CD14-positive monocyte (primary cell): ENCODE measurements around the gene TEAD1. TPM values are rescaled to one million over a fixed set of nuclear protein-coding genes. Genes with fewer than 3 reads are reported as not detected.

Source experiments
- DNase-seq, 3 donors: peaks; one replicate each; pipeline ENCODE4 v3.0.0-alpha.2; 2011 to 2022
- H2AFZ ChIP-seq: 2 replicates; pipeline ENCODE4 v1.6.0; 2012; ENCODE audit warnings: mild to moderate bottlenecking, low read depth, low read length, inconsistent platforms; ENCODE audit not compliant: insufficient read depth, poor library complexity, severe bottlenecking
- H3K27ac ChIP-seq, 2 donors: 1 replicate in 1 of 2; 2 replicates in 1 of 2; pipeline ENCODE4 v1.5.1; 2012 to 2013; ENCODE audit warnings: low read length in 2 of 2, control low read depth in 1 of 2, inconsistent platforms in 1 of 2, low read depth in 1 of 2, mild to moderate bottlenecking in 1 of 2
- H3K27me3 ChIP-seq, 2 donors: one replicate each; pipeline versions ENCODE4 v1.6.0 to v1.6.1; 2011 to 2013; ENCODE audit warnings: low read length in 2 of 2; ENCODE audit not compliant: control insufficient read depth in 2 of 2, insufficient read depth in 2 of 2
- H3K36me3 ChIP-seq, 2 donors: replicated peaks in 1 of 2; 1 replicate in 1 of 2; 2 replicates in 1 of 2; pipeline versions ENCODE4 v1.5.1 to v1.6.1; 2012 to 2013; ENCODE audit warnings: low read length in 2 of 2, control low read depth in 1 of 2, inconsistent platforms in 1 of 2, mild to moderate bottlenecking in 1 of 2; ENCODE audit not compliant: insufficient read depth in 2 of 2, control insufficient read depth in 1 of 2
- H3K4me1 ChIP-seq, 2 donors: 1 replicate in 1 of 2; 2 replicates in 1 of 2; pipeline versions ENCODE4 v1.5.1 to v1.6.1; 2012 to 2013; ENCODE audit warnings: low read length in 2 of 2, control low read depth in 1 of 2, inconsistent platforms in 1 of 2, mild to moderate bottlenecking in 1 of 2, moderate library complexity in 1 of 2; ENCODE audit not compliant: insufficient read depth in 2 of 2, control insufficient read depth in 1 of 2
- H3K4me2 ChIP-seq: replicated peaks from 2 replicates; pipeline ENCODE3; 2012; ENCODE audit warnings: low read length, moderate library complexity, mild to moderate bottlenecking; ENCODE audit not compliant: poor library complexity, severe bottlenecking; ENCODE audit errors: extremely low read depth
- H3K4me3 ChIP-seq, 3 experiments: fragments of 200-600 bp in 1 of 3; sonication (generic) in 1 of 3; replicated peaks in 1 of 3; 1 replicate in 2 of 3; 2 replicates in 1 of 3; pipeline ENCODE4 v1.5.1; 2011 to 2013; ENCODE audit warnings: low read length in 3 of 3, mild to moderate bottlenecking in 3 of 3, control low read depth in 2 of 3, low read depth in 2 of 3, inconsistent platforms in 1 of 3, moderate library complexity in 1 of 3
- H3K79me2 ChIP-seq: 2 replicates; pipeline ENCODE4 v1.6.0; 2012; ENCODE audit warnings: mild to moderate bottlenecking, control low read depth, inconsistent platforms, low read length, moderate library complexity; ENCODE audit not compliant: insufficient read depth
- H3K9ac ChIP-seq: 2 replicates; pipeline ENCODE4 v1.6.0; 2017; ENCODE audit warnings: low read length, mild to moderate bottlenecking; ENCODE audit not compliant: insufficient read depth, poor library complexity, severe bottlenecking
- H3K9me3 ChIP-seq, 2 donors: replicated peaks in 1 of 2; 1 replicate in 1 of 2; 2 replicates in 1 of 2; pipeline versions ENCODE4 v1.5.1 to v1.6.1; 2012 to 2013; ENCODE audit warnings: low read length in 2 of 2, control low read depth in 1 of 2; ENCODE audit not compliant: control insufficient read depth in 1 of 2, insufficient read depth in 1 of 2
- H4K20me1 ChIP-seq: 2 replicates; pipeline ENCODE4 v1.6.0; 2012; ENCODE audit warnings: mild to moderate bottlenecking, low read length, control low read depth, moderate library complexity; ENCODE audit not compliant: insufficient read depth
- H3K27ac Mint-ChIP-seq, 7 donors: one replicate each; pipeline ENCODE4 v1.8.0; 2020; ENCODE audit warnings: mild to moderate bottlenecking in 7 of 7, mixed read lengths in 7 of 7, moderate library complexity in 6 of 7, inconsistent platforms in 2 of 7
- H3K27me3 Mint-ChIP-seq, 3 donors: one replicate each; pipeline ENCODE4 v1.8.0; 2021 to 2022; ENCODE audit warnings: low read depth in 3 of 3, mild to moderate bottlenecking in 3 of 3, mixed read lengths in 3 of 3, moderate library complexity in 3 of 3, inconsistent platforms in 1 of 3
- H3K36me3 Mint-ChIP-seq, 2 donors: one replicate each; pipeline ENCODE4 v1.8.0; 2020; ENCODE audit warnings: mixed read lengths in 2 of 2, inconsistent platforms in 1 of 2, mild to moderate bottlenecking in 1 of 2
- H3K4me1 Mint-ChIP-seq: one replicate; pipeline ENCODE4 v1.8.0; 2020; ENCODE audit warnings: mild to moderate bottlenecking, mixed read lengths
- H3K4me3 Mint-ChIP-seq, 2 donors: one replicate each; pipeline ENCODE4 v1.8.0; 2020; ENCODE audit warnings: mild to moderate bottlenecking in 2 of 2, mixed read lengths in 2 of 2, moderate library complexity in 1 of 2
- H3K9me3 Mint-ChIP-seq, 7 donors: one replicate each; pipeline ENCODE4 v1.8.0; 2020 to 2022; ENCODE audit warnings: mixed read lengths in 7 of 7, mild to moderate bottlenecking in 6 of 7, moderate library complexity in 6 of 7, inconsistent platforms in 2 of 7
- WGBS: methylation state at CpG from one replicate; pipeline ENCODE4 v1.1.5; 2013; ENCODE audit warnings: missing lambda C conversion rate; ENCODE audit not compliant: insufficient coverage; 5-methylcytosine and 5-hydroxymethylcytosine counted together
- intact Hi-C, 2 donors: fragments of 100-400 bp; cut with micrococcal nuclease; formaldehyde crosslinking; loops; one replicate each; pipeline versions ENCODE4 v1.15.0 to v1.15.1; 2023
- polyA plus RNA-seq, 3 donors: library from polyadenylated mRNA; depleted of rRNA in 1 of 3; unstranded in 2 of 3; stranded (reverse) in 1 of 3; fragments of 300-500 nt in 2 of 3; fragments of >200 nt in 1 of 3; fragmentation: Illumina TruSeq in 2 of 3; gene quantifications; 1 replicate in 2 of 3; 2 replicates in 1 of 3; pipeline ENCODE4 v1.2.3, GENCODE V29; 2012 to 2021
- TF ChIP-seq, protein P1 (sequence below): fragments of 200-600 bp; IDR thresholded peaks from one replicate; pipeline ENCODE4 v1.8.0; 2022; ENCODE audit warnings: antibody characterized with exemption, mild to moderate bottlenecking

The TEAD1 gene
- polyA plus RNA-seq, 3 donors = not detected

DNA sequence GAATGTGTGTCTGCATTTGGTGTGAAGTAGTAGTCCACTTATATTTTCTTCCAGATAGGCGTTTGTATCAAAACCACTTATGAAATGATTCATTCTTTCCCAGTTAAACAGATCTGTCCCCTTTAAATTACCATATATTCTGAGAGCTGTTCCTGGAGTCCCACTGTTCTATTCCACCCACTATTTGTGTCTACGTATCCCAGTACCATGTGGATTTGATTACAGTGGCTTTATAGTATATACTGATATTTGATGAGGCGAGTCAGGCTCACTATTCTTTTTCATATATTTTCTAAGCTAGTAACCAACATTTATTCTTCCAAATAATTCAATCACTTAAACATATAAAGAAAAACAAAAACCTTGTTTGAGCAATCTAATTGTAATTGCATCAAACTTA lies 253.0 kb downstream of the TEAD1 start:
- Histone ChIP-seq H3K36me3 (no peaks in the 10 kb centered on the region), H3K9ac (no peak overlapping the region), H3K27me3 (no peaks in the 10 kb centered on the region), H3K4me1 (no peaks in the 10 kb centered on the region), H2AFZ (no peak overlapping the region), H3K4me2 (no peak overlapping the region), H3K9me3 (no peaks in the 10 kb centered on the region), H3K27ac (no peak overlapping the region), H3K79me2 (no peaks in the 10 kb centered on the region), H3K4me3 (no peak overlapping the region), H4K20me1 (no peaks in the 10 kb centered on the region)
- Mint-ChIP-seq H3K4me1 (no peaks in the 10 kb centered on the region), H3K27ac (no peak overlapping the region), H3K4me3 (no peak overlapping the region), H3K9me3 (peaks cover 0 to 4% (median 0%) of the 10 kb centered on the region in 7 donors), H3K27me3 (peaks cover 0 to 7% (median 2%) of the 10 kb centered on the region in 3 donors), H3K36me3 (no peaks in the 10 kb centered on the region)
- WGBS = no CpG with 5 or more reads among the region's 3 CpGs
- intact Hi-C loops = no loop called here
- TF ChIP-seq, protein P1, sequence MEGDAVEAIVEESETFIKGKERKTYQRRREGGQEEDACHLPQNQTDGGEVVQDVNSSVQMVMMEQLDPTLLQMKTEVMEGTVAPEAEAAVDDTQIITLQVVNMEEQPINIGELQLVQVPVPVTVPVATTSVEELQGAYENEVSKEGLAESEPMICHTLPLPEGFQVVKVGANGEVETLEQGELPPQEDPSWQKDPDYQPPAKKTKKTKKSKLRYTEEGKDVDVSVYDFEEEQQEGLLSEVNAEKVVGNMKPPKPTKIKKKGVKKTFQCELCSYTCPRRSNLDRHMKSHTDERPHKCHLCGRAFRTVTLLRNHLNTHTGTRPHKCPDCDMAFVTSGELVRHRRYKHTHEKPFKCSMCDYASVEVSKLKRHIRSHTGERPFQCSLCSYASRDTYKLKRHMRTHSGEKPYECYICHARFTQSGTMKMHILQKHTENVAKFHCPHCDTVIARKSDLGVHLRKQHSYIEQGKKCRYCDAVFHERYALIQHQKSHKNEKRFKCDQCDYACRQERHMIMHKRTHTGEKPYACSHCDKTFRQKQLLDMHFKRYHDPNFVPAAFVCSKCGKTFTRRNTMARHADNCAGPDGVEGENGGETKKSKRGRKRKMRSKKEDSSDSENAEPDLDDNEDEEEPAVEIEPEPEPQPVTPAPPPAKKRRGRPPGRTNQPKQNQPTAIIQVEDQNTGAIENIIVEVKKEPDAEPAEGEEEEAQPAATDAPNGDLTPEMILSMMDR = no peak
- no peak for DNase-seq

DNA sequence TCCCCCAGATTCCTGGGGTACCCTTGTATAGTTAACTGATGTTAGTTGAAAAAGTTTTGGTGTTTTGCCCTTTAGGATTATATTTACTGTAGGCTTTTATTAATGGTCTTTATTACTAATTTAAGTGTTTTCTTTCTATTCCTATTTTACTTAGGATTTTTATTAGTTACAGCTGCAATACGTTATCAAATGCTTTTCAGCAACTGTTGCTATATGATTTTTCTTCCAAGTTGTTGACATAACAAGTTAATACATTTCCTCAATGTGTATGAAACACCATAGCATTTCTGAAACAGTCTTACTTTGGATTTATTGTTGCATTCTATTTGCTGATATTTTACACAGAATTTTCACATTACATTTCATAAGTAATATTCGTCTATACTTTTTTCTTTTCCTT lies 253.7 kb downstream of the TEAD1 start:
- Mint-ChIP-seq H3K4me1 (no peaks in the 10 kb centered on the region), H3K27ac (no peak overlapping the region), H3K4me3 (no peak overlapping the region), H3K9me3 (peaks cover 0 to 4% (median 0%) of the 10 kb centered on the region in 7 donors), H3K27me3 (peaks cover 0 to 7% (median 2%) of the 10 kb centered on the region in 3 donors), H3K36me3 (no peaks in the 10 kb centered on the region)
- no peak overlapping the region for H2AFZ ChIP-seq
- no peaks in the 10 kb centered on the region for H3K36me3 ChIP-seq
- DNase-seq = no peak
- no peak overlapping the region for H3K4me2 ChIP-seq
- TF ChIP-seq, protein P1 = no peak
- no peak overlapping the region for H3K4me3 ChIP-seq
- intact Hi-C loops = no loop called here
- H3K27me3 ChIP-seq = no peaks in the 10 kb centered on the region
- no peak overlapping the region for H3K9ac ChIP-seq
- H3K27ac ChIP-seq = no peak overlapping the region
- H4K20me1 ChIP-seq = no peaks in the 10 kb centered on the region
- H3K9me3 ChIP-seq = no peaks in the 10 kb centered on the region
- H3K79me2 ChIP-seq = no peaks in the 10 kb centered on the region
- no peaks in the 10 kb centered on the region for H3K4me1 ChIP-seq
- WGBS = no CpG with 5 or more reads among the region's 2 CpGs
